ENCODE measurements around the gene TPRN.

GRCh38 chr9:137178939-137179630, 21.5 kb downstream of the TPRN start:
- no peak for TF ChIP-seq POLR2A (IDR thresholded peaks at IDR 0.05)
- TF ChIP-seq, protein P1, sequence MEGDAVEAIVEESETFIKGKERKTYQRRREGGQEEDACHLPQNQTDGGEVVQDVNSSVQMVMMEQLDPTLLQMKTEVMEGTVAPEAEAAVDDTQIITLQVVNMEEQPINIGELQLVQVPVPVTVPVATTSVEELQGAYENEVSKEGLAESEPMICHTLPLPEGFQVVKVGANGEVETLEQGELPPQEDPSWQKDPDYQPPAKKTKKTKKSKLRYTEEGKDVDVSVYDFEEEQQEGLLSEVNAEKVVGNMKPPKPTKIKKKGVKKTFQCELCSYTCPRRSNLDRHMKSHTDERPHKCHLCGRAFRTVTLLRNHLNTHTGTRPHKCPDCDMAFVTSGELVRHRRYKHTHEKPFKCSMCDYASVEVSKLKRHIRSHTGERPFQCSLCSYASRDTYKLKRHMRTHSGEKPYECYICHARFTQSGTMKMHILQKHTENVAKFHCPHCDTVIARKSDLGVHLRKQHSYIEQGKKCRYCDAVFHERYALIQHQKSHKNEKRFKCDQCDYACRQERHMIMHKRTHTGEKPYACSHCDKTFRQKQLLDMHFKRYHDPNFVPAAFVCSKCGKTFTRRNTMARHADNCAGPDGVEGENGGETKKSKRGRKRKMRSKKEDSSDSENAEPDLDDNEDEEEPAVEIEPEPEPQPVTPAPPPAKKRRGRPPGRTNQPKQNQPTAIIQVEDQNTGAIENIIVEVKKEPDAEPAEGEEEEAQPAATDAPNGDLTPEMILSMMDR (IDR thresholded peaks at IDR 0.05), result no peak

Measured in esophagus squamous epithelium (tissue), 4 donors.